Measurements from ENCODE around the gene RUNX3.

- TF ChIP-seq CTCF (conservative IDR thresholded peaks at IDR 0.05; ENCODE audit: low read length) (no peak), EZH2phosphoT487 (IDR thresholded peaks at IDR 0.05; ENCODE audit: borderline replicate concordance, low read depth, low read length) (no peak)
Measured at GRCh38 chr1:24944318-24944717, 14.2 kb upstream of the RUNX3 start.
